RKO (cell line): ENCODE measurements around the gene AHI1.
"Not testable (repeated sequence)": the region's sequence is repeated elsewhere in the genome, so short reads cannot be mapped to it uniquely, and the experiment has no call there.

Source experiments
- DNase-seq: peaks from one replicate; pipeline ENCODE4 v3.0.0-alpha.2; 2016; ENCODE audit warnings: low spot score

AHI1 gene

GRCh38 chr6:135390458-135390857, 107.1 kb downstream of the AHI1 start:
- DNase-seq = no peak

- DNase-seq = no peak
Measured at GRCh38 chr6:135385299-135385698, 112.2 kb downstream of the AHI1 start.

- no peak for DNase-seq
Measured at GRCh38 chr6:135383766-135384165, 113.8 kb downstream of the AHI1 start.

GRCh38 chr6:135383301-135383700, 114.2 kb downstream of the AHI1 start:
- peak; percentile 3 for DNase-seq

- DNase-seq = no peak
Measured at GRCh38 chr6:135382182-135382628, 115.3 kb downstream of the AHI1 start.

GRCh38 chr6:135380793-135381192, 116.7 kb downstream of the AHI1 start:
- no peak for DNase-seq

GRCh38 chr6:135379647-135380046, 117.9 kb downstream of the AHI1 start:
- no peak for DNase-seq

- DNase-seq = peak; percentile 29
Measured at GRCh38 chr6:135372758-135373157, 124.8 kb downstream of the AHI1 start.

GRCh38 chr6:135363622-135364021, 133.9 kb downstream of the AHI1 start:
- DNase-seq = not testable (repeated sequence)

- no peak for DNase-seq
Measured at GRCh38 chr6:135362124-135362523, 135.4 kb downstream of the AHI1 start.

GRCh38 chr6:135360222-135360621, 137.3 kb downstream of the AHI1 start:
- DNase-seq = no peak

GRCh38 chr6:135358985-135359384, 138.6 kb downstream of the AHI1 start:
- DNase-seq = no peak

- DNase-seq = peak; percentile 69
Measured at GRCh38 chr6:135358251-135358821, 139.2 kb downstream of the AHI1 start.

GRCh38 chr6:135354407-135354806, 143.1 kb downstream of the AHI1 start:
- no peak for DNase-seq

GRCh38 chr6:135353113-135353512, 144.4 kb downstream of the AHI1 start:
- no peak for DNase-seq

GRCh38 chr6:135351635-135352034, 145.9 kb downstream of the AHI1 start:
- no peak for DNase-seq

GRCh38 chr6:135347887-135348286, 149.7 kb downstream of the AHI1 start:
- no peak for DNase-seq

- DNase-seq = no peak
Measured at GRCh38 chr6:135346747-135347146, 150.8 kb downstream of the AHI1 start.

- no peak for DNase-seq
Measured at GRCh38 chr6:135344526-135344925, 153.0 kb downstream of the AHI1 start.

- DNase-seq = not testable (repeated sequence)
Measured at GRCh38 chr6:135339920-135340319, 157.6 kb downstream of the AHI1 start.

GRCh38 chr6:135334169-135334568, 163.4 kb downstream of the AHI1 start:
- peak; percentile 42 for DNase-seq

GRCh38 chr6:135331002-135331401, 166.5 kb downstream of the AHI1 start:
- DNase-seq = no peak

GRCh38 chr6:135329851-135330803, 167.4 kb downstream of the AHI1 start:
- no peak for DNase-seq
